Inflammatory macrophage (primary cell): Measurements from ENCODE around the gene TMEM207.

Source experiments
- DNase-seq, 2 donors: peaks; one replicate each; pipeline ENCODE4 v3.0.0-alpha.2; 2020 to 2022

TMEM207 gene

DNA sequence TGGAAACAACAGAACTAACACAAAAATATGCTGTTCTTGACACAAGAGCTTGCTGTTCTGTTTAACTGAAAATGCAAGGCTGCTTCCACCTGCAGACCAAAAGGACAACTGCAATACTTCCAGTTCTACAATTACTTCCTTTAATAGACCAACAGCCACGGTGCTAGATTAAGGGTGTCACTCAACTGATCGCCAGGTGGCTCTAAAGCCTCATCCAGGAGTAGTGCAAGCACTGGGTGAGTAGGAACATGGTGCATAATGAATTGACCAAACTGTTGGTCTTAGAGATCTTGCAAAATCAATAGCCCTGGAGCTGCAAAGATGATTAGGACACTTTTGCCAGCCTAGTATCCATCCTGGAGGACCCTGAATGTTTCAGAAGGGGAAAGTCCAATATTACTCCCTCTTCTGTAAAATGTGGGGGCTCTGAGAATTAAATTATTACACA lies 65.4 kb downstream of the TMEM207 start:
- DNase-seq = peak; percentile 49 to 72

DNA sequence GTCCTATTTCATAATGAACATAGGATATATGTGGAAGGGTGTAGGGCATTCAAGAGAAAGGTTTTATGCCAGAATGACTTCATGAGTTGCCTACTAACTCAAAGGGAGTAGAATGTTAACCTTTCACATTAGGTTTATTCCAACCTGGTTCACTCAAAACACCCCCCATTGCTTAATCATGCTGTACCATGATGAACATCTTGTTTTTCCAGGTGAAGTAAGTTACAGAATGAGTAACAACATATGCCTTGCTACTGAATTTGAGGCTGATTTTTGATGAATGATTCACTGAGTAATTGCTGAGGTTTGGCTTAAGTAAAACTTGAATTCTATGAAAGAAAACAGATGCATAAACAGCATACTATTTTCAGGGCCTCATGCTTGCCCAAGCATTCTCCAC lies 67.6 kb downstream of the TMEM207 start:
- no peak for DNase-seq

DNA sequence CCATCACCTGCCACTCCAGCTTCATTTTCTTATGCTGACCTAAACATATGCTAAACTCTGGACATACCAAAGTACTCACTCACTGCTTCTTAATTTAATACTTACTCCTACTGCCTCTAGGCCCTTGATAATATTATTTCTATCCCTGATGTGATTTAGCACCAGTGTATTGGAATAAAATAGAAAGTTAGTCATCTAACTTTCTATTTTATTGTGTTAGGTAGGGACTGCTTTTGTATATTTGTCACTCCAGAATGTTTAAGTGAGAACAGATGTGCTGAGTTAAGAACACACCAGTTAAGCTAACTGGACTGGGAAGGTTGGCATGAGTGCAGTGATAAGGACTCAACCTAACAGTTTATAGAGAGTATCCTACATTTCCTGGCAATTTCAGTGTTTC lies 68.3 kb downstream of the TMEM207 start:
- no peak for DNase-seq

DNA sequence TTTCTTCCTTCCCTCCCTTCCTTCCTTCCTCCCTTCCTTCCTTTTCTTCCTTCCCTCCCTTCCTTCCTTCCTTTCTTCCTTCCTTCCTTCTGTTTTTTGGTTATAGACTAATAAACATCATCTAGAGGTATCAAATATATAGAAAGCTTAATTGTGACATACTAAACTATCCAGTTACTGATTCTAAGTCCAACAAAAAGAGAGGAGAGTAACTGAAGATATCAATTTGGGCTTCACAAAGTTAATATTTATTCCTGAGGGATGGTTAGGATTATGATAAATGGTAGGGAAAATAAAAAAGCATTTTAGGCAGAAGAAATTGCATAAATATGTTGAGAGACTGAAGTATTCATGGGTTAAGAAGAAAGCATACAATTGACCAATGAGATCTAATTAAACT lies 69.5 kb downstream of the TMEM207 start:
- no peak for DNase-seq
